Panc1 (cell line): ENCODE results near the gene CREB5. TPM values are rescaled to one million over a fixed set of nuclear protein-coding genes. Genes with fewer than 3 reads are reported as not detected.

ENCODE experiments used
- ATAC-seq: fragments of 200-7000 bp; cut with Tn5 transposase; 2 replicates; pipeline ENCODE4 v1.9.1; 2020; ENCODE audit warnings: mild to moderate bottlenecking, moderate library complexity
- BruUV-seq: library from RNA; stranded (reverse); fragments of 400-500 nt; replicated peaks from 2 replicates; lab custom pipeline; 2021; lab: Mats Ljungman, UMichigan
- CTCF ChIA-PET: fragments of 300-600 bp; sonication (Branson Sonifier 250); formaldehyde crosslinking; loops from one replicate; lab custom pipeline; 2022; ENCODE audit warnings: antibody characterized with exemption; lab: Charles Lee
- POLR2A ChIA-PET: fragments of 300-600 bp; sonication (Branson Sonifier 250); formaldehyde crosslinking; loops from one replicate; lab custom pipeline; 2022; ENCODE audit warnings: antibody characterized with exemption; lab: Charles Lee
- DNase-seq: peaks from one replicate; pipeline ENCODE4 v3.0.0-alpha.2; 2010; ENCODE audit warnings: low read depth, low spot score
- H3K27ac ChIP-seq: 2 replicates; pipeline ENCODE4 v1.5.1; 2011; ENCODE audit warnings: mild to moderate bottlenecking, low read length, inconsistent platforms
- H3K27me3 ChIP-seq: fragments of 200-500 bp; sonication (Bioruptor generic); 2 replicates; pipeline ENCODE4 v1.6.0; 2014; ENCODE audit warnings: low read length, inconsistent platforms; ENCODE audit not compliant: control insufficient read depth, insufficient read depth
- H3K36me3 ChIP-seq: fragments of 200-500 bp; sonication (Bioruptor generic); 2 replicates; pipeline ENCODE4 v1.5.1; 2014; ENCODE audit warnings: inconsistent platforms, mild to moderate bottlenecking, low read length, moderate library complexity; ENCODE audit not compliant: control insufficient read depth, insufficient read depth
- H3K4me1 ChIP-seq: 2 replicates; pipeline ENCODE4 v1.5.1; 2011; ENCODE audit warnings: inconsistent platforms, mild to moderate bottlenecking, low read length, moderate library complexity; ENCODE audit not compliant: control insufficient read depth, insufficient read depth
- H3K4me3 ChIP-seq, 2 experiments: 2 replicates each; pipeline ENCODE4 v1.5.1; 2011 to 2012; ENCODE audit warnings: low read depth in 2 of 2, low read length in 2 of 2, mild to moderate bottlenecking in 2 of 2, inconsistent platforms in 1 of 2, moderate library complexity in 1 of 2
- H3K9me3 ChIP-seq: fragments of 200-500 bp; sonication (Bioruptor generic); 2 replicates; pipeline ENCODE4 v1.5.1; 2014; ENCODE audit warnings: low read depth, mild to moderate bottlenecking, inconsistent platforms, low read length, moderate library complexity; ENCODE audit not compliant: control insufficient read depth, insufficient read depth
- CTCF ChIP-seq: fragments of 450-650 bp; IDR thresholded peaks from 2 replicates; pipeline ENCODE4 v1.5.1; 2017; ENCODE audit warnings: mild to moderate bottlenecking
- POLR2AphosphoS5 ChIP-seq: IDR thresholded peaks from 2 replicates; pipeline ENCODE4 v1.6.1; 2012; ENCODE audit warnings: mild to moderate bottlenecking, low read depth, low read length, moderate library complexity
- REST ChIP-seq, 2 experiments: IDR thresholded peaks; 2 replicates each; pipeline ENCODE4 v1.6.1; 2011 to 2012; ENCODE audit warnings: low read depth in 2 of 2, control low read depth in 1 of 2, low read length in 1 of 2, mild to moderate bottlenecking in 1 of 2, moderate library complexity in 1 of 2; ENCODE audit not compliant: insufficient read depth in 1 of 2
- SIN3A ChIP-seq: IDR thresholded peaks from 2 replicates; pipeline ENCODE4 v1.6.1; 2012; ENCODE audit warnings: low read depth, mild to moderate bottlenecking, low read length, moderate library complexity, borderline replicate concordance; ENCODE audit not compliant: insufficient read depth
- TCF7L2 ChIP-seq: IDR thresholded peaks from 2 replicates; pipeline ENCODE4 v1.6.1; 2011; ENCODE audit warnings: mild to moderate bottlenecking, low read depth, low read length, inconsistent platforms
- in situ Hi-C: cut with HindIII; loops from 2 replicates; pipeline ENCODE4 v1.10.0; 2016; ENCODE audit warnings: low sequenced_read_pairs, low pct_unique_long_range_greater_than_20kb
- intact Hi-C: fragments of 100-400 bp; cut with micrococcal nuclease; formaldehyde crosslinking; loops from one replicate; pipeline ENCODE4 v1.10.0; 2022; ENCODE audit not compliant: unreplicated experiment
- total RNA-seq: library from RNA; stranded (reverse); gene quantifications from one replicate; pipeline ENCODE4 v1.2.1, GENCODE V29; 2021; ENCODE audit not compliant: unreplicated experiment

Gene CREB5
- total RNA-seq, 1 experiment from 2014 or later, result 3.1 TPM

- ATAC-seq (0 out of 2 replicates have a peak, but pooled peaks have one; percentile 6), DNase-seq (no peak)
- Histone ChIP-seq H3K36me3 (no peaks in the 10 kb centered on the region; the same call in 1 of the 2 replicates), H3K4me3 (peak overlapping the region in 1 of 2 experiments; percentile 72; a peak in 1 of 4 replicates), H3K27ac (no peak overlapping the region), H3K4me1 (peaks cover 12% of the 10 kb centered on the region), H3K27me3 (peaks cover 33% of the 10 kb centered on the region), H3K9me3 (no peaks in the 10 kb centered on the region)
- ChIA-PET POLR2A (no interaction called here), CTCF (no interaction called here)
- TF ChIP-seq TCF7L2 (no peak), CTCF (no peak), SIN3A (no peak), POLR2AphosphoS5 (no peak), REST (IDR thresholded peaks at IDR 0.05; ENCODE audit: insufficient read depth in 1 of 2, low read depth in 2 of 2, low read length in 1 of 2) (no peak)
- no TSS peak for BruUV-seq
- intact Hi-C loops, result no loop called here
- in situ Hi-C loops, result no loop called here
Measured at GRCh38 chr7:28408105-28408959, 4.0 kb upstream of the CREB5 start.

- intact Hi-C loops, result no loop called here
- BruUV-seq, result no TSS peak
- no peaks in the 10 kb centered on the region for H3K9me3 ChIP-seq
- TF ChIP-seq POLR2AphosphoS5 (no peak), TCF7L2 (no peak), REST (IDR thresholded peaks at IDR 0.05; ENCODE audit: insufficient read depth in 1 of 2, low read depth in 2 of 2, low read length in 1 of 2) (no peak), SIN3A (no peak), CTCF (no peak)
- in situ Hi-C loops, result no loop called here
- H3K4me1 ChIP-seq, result peaks cover 12% of the 10 kb centered on the region
- H3K27ac ChIP-seq, result no peak overlapping the region
- peak overlapping the region; percentile 38 to 72 for H3K4me3 ChIP-seq
- CTCF ChIA-PET, result no interaction called here
- H3K36me3 ChIP-seq, result no peaks in the 10 kb centered on the region; the same call in 1 of the 2 replicates
- DNase-seq (peak; percentile 84), ATAC-seq (peak; percentile 80)
- POLR2A ChIA-PET, result no interaction called here
- peaks cover 40% of the 10 kb centered on the region for H3K27me3 ChIP-seq
Measured at GRCh38 chr7:28408960-28409715, 3.2 kb upstream of the CREB5 start.
